Measurements from ENCODE around the gene ARCN1. TPM values are rescaled to one million over a fixed set of nuclear protein-coding genes. Genes with fewer than 3 reads are reported as not detected.
"Not testable (repeated sequence)": the region's sequence is repeated elsewhere in the genome, so short reads cannot be mapped to it uniquely, and the experiment has no call there.

The ARCN1 gene
- total RNA-seq, 1 donor from 2014 or later, result 112 TPM

DNA sequence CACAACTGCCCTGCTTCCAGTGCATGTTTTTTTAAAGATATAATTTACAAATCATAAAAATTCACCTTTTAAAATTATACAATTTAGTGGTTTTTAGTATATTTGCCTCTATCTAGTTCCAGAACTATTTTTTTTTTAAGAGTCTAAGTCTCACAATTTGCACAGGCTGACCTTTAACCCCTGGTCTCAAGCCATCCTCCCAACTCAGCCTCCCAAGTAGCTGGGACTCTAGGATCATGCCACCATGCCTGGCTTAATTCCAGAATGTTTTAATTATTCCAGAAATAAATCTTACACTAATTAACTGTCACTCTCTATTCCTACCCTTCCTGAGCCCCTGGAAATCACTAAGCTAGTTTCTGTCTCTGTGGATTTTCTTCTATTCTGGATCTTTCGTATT, 1.4 kb upstream of the ARCN1 start:
- no peak for DNase-seq (ENCODE audit: low spot score)
- Histone ChIP-seq H3K9ac (no peak overlapping the region), H3K4me2 (no peak overlapping the region), H3K9me3 (ENCODE audit: low read depth) (no peaks in the 10 kb centered on the region), H3K27ac (no peak overlapping the region), H3K79me2 (ENCODE audit: low read depth) (peaks cover 36% of the 10 kb centered on the region), H3K4me1 (peaks cover 14% of the 10 kb centered on the region), H3K4me3 (no peak overlapping the region), H2AFZ (replicated peaks) (no peak overlapping the region), H3F3A (ENCODE audit: low read depth) (peaks cover 8% of the 10 kb centered on the region), H3K27me3 (no peaks in the 10 kb centered on the region), H4K20me1 (ENCODE audit: low read depth) (peaks cover 33% of the 10 kb centered on the region), H3K36me3 (no peaks in the 10 kb centered on the region)
- TF ChIP-seq EZH2phosphoT487 (IDR thresholded peaks at IDR 0.05) (no peak), EZH2 (IDR thresholded peaks at IDR 0.05) (no peak), CTCF (IDR thresholded peaks at IDR 0.05) (no peak)
- Mint-ChIP-seq H3K4me3 (no peak overlapping the region), H3K36me3 (peaks cover 1% of the 10 kb centered on the region), H3K27me3 (ENCODE audit: insufficient read depth, low read depth) (no peaks in the 10 kb centered on the region), H3K9me3 (no peaks in the 10 kb centered on the region), H3K27ac (no peak overlapping the region), H3K4me1 (peaks cover 24% of the 10 kb centered on the region)

DNA sequence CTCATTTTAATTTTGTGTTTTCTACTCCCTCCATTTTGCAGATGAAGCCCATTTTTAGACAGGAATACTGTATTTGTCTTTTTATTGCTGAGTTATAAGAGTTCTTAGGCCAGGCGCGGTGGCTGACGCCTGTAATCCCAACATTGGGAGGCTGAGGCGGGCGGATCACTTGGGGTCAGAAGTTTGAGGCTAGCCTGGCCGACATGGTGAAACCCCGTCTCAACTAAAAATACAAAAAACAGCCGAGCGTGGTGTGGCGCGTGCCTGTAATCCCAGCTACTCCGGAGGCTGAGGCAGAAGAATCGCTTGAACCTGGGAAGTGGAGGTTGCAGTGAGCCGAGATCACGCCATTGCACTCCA, 528 bp upstream of the ARCN1 start:
- not testable (repeated sequence) for H3K9me3 Mint-ChIP-seq; H3K27ac Mint-ChIP-seq; H3K36me3 Mint-ChIP-seq; H3K9me3 ChIP-seq (ENCODE audit: low read depth); H3K9ac ChIP-seq; H3K27me3 ChIP-seq; H3F3A ChIP-seq (ENCODE audit: low read depth); H3K27ac ChIP-seq; H3K27me3 Mint-ChIP-seq (ENCODE audit: insufficient read depth, low read depth); H3K36me3 ChIP-seq
- Histone ChIP-seq H3K4me3 (peak overlapping the region; percentile 99), H2AFZ (replicated peaks) (peak overlapping the region; percentile 95), H4K20me1 (ENCODE audit: low read depth) (peaks cover 42% of the 10 kb centered on the region), H3K79me2 (ENCODE audit: low read depth) (peaks cover 44% of the 10 kb centered on the region), H3K4me1 (peaks cover 14% of the 10 kb centered on the region), H3K4me2 (peak overlapping the region; percentile 88)
- H3K4me1 Mint-ChIP-seq, result peaks cover 23% of the 10 kb centered on the region
- H3K4me3 Mint-ChIP-seq, result peak overlapping the region; percentile 97
- peak; percentile 24 for DNase-seq (ENCODE audit: low spot score)

GRCh38 chr11:118572981-118573550, 857 bp downstream of the ARCN1 start:
- Histone ChIP-seq H3K4me3 (peak overlapping the region; percentile 99), H2AFZ (replicated peaks) (peak overlapping the region; percentile 97), H3K27me3 (no peaks in the 10 kb centered on the region), H4K20me1 (ENCODE audit: low read depth) (peaks cover 55% of the 10 kb centered on the region), H3K79me2 (ENCODE audit: low read depth) (peaks cover 58% of the 10 kb centered on the region), H3K27ac (peak overlapping the region; percentile 93), H3K9ac (peak overlapping the region; percentile 89), H3K36me3 (no peaks in the 10 kb centered on the region), H3K9me3 (ENCODE audit: low read depth) (no peaks in the 10 kb centered on the region), H3K4me2 (peak overlapping the region; percentile 88), H3F3A (ENCODE audit: low read depth) (peaks cover 5% of the 10 kb centered on the region), H3K4me1 (peaks cover 14% of the 10 kb centered on the region)
- Mint-ChIP-seq H3K4me1 (peaks cover 23% of the 10 kb centered on the region), H3K36me3 (peaks cover 1% of the 10 kb centered on the region), H3K9me3 (no peaks in the 10 kb centered on the region), H3K27me3 (ENCODE audit: insufficient read depth, low read depth) (no peaks in the 10 kb centered on the region), H3K4me3 (peak overlapping the region; percentile 97), H3K27ac (peak overlapping the region; percentile 89)
- TF ChIP-seq EZH2phosphoT487 (IDR thresholded peaks at IDR 0.05) (no peak), CTCF (IDR thresholded peaks at IDR 0.05) (no peak), EZH2 (IDR thresholded peaks at IDR 0.05) (no peak)
- DNase-seq (ENCODE audit: low spot score), result peak; percentile 3

- Mint-ChIP-seq H3K4me1 (peaks cover 23% of the 10 kb centered on the region), H3K27ac (no peak overlapping the region)
- no peak overlapping the region for H3K9ac ChIP-seq
Measured at GRCh38 chr11:118574636-118575035, 2.4 kb downstream of the ARCN1 start.

DNA sequence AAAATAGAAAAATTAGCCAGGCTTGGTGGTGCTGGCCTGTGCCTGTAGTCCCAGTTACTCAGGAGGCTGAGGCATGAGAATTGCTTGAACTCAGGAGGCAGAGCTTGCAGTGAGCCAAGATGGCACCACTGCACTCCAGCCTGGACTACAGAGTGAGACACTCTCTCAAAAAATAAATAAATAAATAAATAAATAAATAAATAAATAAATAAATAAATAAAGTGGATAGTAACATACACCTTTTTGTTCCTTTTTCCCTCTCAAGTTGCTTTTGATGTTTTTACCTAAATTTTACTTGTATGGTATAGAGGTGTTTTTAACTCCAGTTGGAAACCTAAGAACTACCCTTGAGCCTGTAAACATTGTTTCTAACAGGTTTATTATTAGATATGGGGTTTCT, 5.8 kb downstream of the ARCN1 start:
- not testable (repeated sequence) for H3K4me3 ChIP-seq; H3K4me3 Mint-ChIP-seq; H3K36me3 Mint-ChIP-seq; H3K9me3 ChIP-seq (ENCODE audit: low read depth); H3K9me3 Mint-ChIP-seq; H3K27ac ChIP-seq; H3K36me3 ChIP-seq; DNase-seq (ENCODE audit: low spot score); H3K4me2 ChIP-seq; H3K9ac ChIP-seq; H2AFZ ChIP-seq (replicated peaks); H3K27me3 ChIP-seq; H3K27ac Mint-ChIP-seq; H3F3A ChIP-seq (ENCODE audit: low read depth); H3K27me3 Mint-ChIP-seq (ENCODE audit: insufficient read depth, low read depth)
- Histone ChIP-seq H3K79me2 (ENCODE audit: low read depth) (peaks cover 90% of the 10 kb centered on the region), H4K20me1 (ENCODE audit: low read depth) (peaks cover 89% of the 10 kb centered on the region), H3K4me1 (peaks cover 14% of the 10 kb centered on the region)
- peaks cover 19% of the 10 kb centered on the region for H3K4me1 Mint-ChIP-seq

More at GRCh38 chr11:118574636-118575035, 2.4 kb downstream of the ARCN1 start:
- Histone ChIP-seq H2AFZ (replicated peaks) (no peak overlapping the region), H3K79me2 (ENCODE audit: low read depth) (peaks cover 74% of the 10 kb centered on the region), H3K36me3 (no peaks in the 10 kb centered on the region), H3K27ac (no peak overlapping the region), H3K9me3 (ENCODE audit: low read depth) (no peaks in the 10 kb centered on the region), H3K4me1 (peaks cover 14% of the 10 kb centered on the region), H3K4me2 (peak overlapping the region; percentile 88), H4K20me1 (ENCODE audit: low read depth) (peaks cover 70% of the 10 kb centered on the region), H3K4me3 (peak overlapping the region; percentile 99), H3F3A (ENCODE audit: low read depth) (peaks cover 5% of the 10 kb centered on the region), H3K27me3 (no peaks in the 10 kb centered on the region)
- Mint-ChIP-seq H3K4me3 (peak overlapping the region; percentile 68), H3K9me3 (no peaks in the 10 kb centered on the region), H3K27me3 (ENCODE audit: insufficient read depth, low read depth) (no peaks in the 10 kb centered on the region), H3K36me3 (peaks cover 1% of the 10 kb centered on the region)
- no peak for DNase-seq (ENCODE audit: low spot score)
- TF ChIP-seq EZH2 (IDR thresholded peaks at IDR 0.05) (no peak), EZH2phosphoT487 (IDR thresholded peaks at IDR 0.05) (no peak), CTCF (IDR thresholded peaks at IDR 0.05) (no peak)
